Germinal center (tissue), 1 donor: ENCODE measurements around the gene PDE4A.
"Not testable (repeated sequence)": the region's sequence is repeated elsewhere in the genome, so short reads cannot be mapped to it uniquely, and the experiment has no call there.

Source experiments
- DNase-seq: peaks from one replicate; pipeline ENCODE4 v3.0.0; 2012; ENCODE audit warnings: mixed read lengths, low spot score

PDE4A gene

DNA sequence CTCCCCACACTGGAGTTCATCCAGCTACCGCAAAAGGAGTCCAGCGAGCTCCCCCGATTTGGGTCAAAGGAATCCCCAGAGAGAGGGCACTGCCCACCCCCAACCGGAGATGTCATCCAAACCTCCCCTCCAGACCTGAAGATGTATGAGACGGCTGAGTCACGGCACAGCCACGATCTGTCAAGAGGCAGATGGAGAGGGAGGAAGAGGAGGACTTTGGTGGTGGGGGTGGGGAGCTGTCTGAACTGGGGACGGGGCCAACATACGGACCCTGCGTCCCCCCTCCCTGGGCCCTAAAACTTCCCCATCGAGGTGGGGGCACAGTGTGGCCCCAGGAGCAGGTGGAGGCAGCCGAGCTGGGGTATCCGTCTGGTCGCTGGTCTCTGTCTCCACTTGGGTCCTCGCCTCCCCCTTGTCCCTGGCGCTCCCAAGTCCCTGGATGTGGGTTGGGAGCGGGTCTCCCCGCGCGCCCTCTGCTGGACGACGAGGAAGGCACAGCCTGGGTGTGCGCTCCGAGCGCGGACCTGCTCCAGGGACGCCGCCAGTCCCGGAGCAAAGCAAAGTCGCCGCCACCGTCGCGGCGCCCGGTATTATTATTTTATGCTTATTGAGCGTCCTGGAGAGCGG, 3.8 kb downstream of the PDE4A start:
- DNase-seq, result peak; percentile 79

DNA sequence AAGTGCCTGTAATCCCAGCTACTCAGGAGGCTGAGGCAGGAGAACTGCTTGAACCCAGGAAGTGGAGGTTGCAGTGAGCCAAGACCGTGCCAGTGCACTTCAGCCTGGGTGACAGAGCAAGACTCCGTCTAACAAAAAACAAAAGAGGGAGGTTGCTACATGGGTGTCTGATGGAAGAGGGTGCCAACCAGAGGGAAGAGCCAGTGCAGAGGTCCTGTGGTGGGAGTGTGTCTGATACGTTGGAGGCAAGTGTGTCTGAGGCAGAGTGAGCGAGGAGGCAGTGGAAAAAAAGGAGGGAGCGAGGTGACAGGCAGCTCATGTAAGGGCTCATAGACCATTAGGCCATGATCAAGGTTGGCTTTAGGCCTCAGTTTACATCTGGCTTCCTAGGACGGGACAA, 6.8 kb downstream of the PDE4A start:
- DNase-seq, result no peak

GRCh38 chr19:10428996-10429381, 8.7 kb downstream of the PDE4A start:
- DNase-seq, result no peak

- DNase-seq, result no peak
Observed at GRCh38 chr19:10430505-10431253, 10.3 kb downstream of the PDE4A start.

- peak; percentile 58 for DNase-seq
Observed at GRCh38 chr19:10431254-10431942, 11.1 kb downstream of the PDE4A start.

- peak; percentile 65 for DNase-seq
Observed at GRCh38 chr19:10431943-10432735, 11.8 kb downstream of the PDE4A start.

GRCh38 chr19:10432736-10433130, 12.4 kb downstream of the PDE4A start:
- DNase-seq, result no peak

GRCh38 chr19:10433131-10433536, 12.8 kb downstream of the PDE4A start:
- DNase-seq, result no peak

GRCh38 chr19:10439588-10439987, 19.2 kb downstream of the PDE4A start:
- DNase-seq, result no peak

DNA sequence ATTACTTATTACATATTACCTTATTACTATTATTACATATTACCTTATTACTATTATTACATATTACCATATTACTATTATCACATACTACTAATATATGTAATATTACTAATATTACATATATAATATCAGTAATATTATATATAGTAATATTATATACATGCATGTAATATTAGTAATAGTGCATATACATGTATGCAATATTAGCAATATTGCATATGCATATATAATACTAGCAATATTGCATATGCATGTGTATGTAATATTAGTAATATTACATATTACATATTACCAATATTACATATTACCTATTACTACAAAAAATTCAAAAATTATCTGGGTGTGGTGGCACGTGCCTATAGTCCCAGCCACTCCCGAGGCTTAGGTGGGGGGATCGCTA, 22.4 kb downstream of the PDE4A start:
- no peak for DNase-seq

DNA sequence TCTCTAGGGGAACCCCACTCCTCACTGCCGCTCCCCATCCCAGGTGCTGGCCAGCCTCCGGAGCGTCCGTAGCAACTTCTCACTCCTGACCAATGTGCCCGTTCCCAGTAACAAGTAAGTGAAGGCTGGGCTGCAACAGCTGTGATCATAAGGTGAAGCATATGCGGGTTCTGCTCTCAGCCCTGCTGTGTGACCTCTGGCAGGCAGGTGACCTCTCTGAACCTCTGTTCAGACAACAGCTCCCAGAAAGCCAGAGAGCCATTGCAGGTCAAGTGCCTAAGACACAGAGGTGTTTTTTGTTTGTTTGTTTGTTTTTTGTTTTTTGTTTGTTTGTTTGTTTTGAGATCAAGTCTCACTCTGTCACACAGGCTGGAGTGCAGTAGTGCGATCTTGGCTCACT, 28.7 kb downstream of the PDE4A start:
- no peak for DNase-seq

DNA sequence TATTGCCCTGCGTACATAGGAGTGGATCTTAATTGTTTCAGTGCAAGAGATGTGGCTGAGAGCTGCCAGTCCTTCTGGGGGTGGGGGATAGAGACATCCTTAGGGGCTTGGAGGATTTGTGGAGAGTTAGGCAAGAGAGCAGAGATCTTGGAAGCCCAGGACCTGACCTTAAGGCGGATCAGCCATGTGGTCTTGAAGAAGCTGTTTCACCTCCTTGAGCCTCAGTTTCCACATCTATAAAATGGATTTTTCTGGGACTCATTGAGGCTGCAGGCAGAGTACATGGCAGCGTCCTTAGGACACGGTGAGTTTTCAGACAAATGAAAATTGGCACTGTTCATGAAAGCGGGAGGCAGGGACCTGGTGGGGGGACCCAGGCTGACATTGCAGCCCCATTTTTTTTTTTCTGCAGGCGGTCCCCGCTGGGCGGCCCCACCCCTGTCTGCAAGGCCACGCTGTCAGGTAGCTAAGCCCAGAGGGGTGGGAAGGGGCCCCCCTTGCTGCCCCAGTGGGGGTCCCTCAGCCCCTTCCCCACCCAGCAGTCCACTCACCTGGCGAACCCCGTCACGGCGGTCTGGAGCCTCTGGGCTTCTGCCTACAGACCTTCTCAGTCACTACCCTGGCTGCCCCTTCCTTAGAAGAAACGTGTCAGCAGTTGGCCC, 30.0 kb downstream of the PDE4A start:
- DNase-seq, result no peak

DNA sequence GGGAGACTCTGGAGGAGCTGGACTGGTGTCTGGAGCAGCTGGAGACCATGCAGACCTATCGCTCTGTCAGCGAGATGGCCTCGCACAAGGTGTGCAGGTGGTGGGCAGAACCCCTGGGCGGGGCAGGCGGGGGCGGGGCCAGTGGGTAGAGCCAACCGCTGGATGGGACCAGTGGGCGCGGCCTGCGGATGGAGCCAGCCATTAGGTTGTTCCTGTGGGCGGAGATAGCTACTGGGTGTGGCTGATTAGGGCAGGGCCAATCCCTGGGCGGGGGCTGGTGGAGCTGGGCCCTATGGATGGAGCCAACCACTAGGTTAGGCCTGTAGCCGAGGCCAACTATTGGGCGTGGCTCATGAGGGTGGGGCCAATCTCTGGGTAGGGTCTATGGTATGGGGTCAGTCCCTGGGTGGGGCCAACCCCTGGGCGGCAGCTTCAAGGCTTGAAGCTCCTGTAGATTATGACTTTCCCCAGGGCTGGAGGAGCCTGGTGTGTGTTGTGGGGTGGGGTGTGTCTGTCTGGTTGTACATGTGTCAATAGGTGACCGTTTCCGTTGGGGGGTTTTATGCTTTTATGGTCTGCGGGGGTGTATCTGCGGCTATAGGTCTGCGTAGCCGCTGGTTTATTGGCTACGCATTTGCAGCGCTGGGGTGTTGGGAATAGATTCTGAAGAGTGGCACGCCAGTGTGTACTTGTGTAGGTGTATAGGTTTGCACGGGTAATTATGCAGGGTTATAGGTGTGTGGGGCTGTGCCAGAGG, 30.7 kb downstream of the PDE4A start:
- DNase-seq, result no peak

DNA sequence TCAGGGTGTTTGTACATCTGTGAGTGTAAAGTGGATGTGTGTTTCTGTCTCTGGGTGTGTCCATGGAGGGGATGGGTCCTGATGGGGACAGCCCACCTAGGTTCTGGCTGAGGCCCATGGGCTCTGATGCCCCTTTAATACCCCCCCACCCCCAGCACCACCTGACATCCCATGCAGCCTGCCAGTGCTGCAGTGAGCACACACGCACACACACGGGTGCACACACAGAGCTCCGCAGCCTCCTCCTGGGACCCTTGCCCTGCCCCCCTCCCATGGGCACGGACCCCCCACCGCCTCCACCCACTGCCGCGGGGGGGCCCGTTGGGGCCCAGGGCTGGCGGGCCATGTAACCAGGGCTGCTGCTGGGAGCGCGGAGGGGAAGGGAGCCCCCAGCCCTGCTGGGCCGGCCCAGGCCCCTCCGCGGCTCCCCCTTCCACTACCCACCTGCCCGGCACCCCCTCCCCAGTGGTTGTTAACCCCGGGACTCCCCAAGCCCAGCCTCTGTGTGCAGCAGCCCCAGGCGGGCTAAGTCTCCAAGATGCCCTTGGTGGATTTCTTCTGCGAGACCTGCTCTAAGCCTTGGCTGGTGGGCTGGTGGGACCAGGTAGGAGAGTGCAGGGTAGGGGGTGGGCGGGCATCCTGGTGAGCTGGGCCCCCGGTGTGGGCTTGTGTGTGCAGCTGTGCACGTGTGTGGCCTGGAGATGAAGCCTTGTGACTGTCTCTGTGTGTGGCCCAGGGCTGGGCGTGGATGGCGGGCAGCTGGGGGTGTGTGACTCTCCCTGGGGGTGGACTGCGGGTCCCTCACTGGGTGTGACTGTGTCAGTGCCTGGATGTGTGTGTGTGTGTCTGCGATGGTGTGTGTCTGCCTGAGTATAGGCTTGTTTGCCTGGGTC, 32.6 kb downstream of the PDE4A start:
- DNase-seq, result no peak

DNA sequence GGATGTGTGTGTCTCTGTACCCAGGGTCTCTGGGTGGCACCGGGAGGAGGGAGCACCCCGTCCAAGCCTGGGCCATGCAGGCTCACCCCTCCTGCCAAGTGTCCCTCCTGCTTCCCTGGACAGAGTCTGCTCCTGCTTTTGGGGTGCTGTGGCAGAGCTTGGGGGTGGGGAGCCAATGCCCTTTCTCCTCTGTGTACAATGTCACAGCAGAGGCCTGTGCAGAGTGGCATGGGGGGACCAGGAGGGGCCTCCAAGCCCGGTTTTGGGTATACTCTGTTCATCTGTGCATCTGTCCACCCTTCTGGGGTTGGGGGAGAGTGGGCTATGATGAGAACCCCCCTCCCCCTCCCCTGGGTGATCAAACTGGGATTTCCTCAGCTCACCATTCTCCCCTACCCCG, 33.5 kb downstream of the PDE4A start:
- no peak for DNase-seq

GRCh38 chr19:10454267-10454666, 33.9 kb downstream of the PDE4A start:
- DNase-seq, result no peak

DNA sequence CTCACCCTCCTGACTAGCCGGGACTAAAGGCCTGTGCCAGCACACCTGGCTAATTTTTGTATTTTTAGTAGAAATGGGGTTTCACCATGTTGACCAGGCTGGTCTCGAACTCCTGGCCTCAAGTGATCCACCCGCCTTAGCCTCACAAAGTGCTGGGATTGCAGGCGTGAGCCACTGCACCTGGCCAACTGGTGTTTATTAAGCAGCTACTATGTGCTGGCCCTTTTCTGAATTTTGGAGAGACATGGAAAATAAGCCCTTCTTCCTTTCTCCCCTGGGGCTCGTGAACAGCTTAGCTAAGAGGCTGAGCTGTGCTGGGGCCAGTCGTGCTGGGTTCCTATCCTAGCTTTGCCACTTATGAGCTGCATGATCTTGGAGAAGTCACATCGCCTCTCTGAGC, 38.4 kb downstream of the PDE4A start:
- not testable (repeated sequence) for DNase-seq

GRCh38 chr19:10460714-10461046, 40.3 kb downstream of the PDE4A start:
- DNase-seq, result no peak

DNA sequence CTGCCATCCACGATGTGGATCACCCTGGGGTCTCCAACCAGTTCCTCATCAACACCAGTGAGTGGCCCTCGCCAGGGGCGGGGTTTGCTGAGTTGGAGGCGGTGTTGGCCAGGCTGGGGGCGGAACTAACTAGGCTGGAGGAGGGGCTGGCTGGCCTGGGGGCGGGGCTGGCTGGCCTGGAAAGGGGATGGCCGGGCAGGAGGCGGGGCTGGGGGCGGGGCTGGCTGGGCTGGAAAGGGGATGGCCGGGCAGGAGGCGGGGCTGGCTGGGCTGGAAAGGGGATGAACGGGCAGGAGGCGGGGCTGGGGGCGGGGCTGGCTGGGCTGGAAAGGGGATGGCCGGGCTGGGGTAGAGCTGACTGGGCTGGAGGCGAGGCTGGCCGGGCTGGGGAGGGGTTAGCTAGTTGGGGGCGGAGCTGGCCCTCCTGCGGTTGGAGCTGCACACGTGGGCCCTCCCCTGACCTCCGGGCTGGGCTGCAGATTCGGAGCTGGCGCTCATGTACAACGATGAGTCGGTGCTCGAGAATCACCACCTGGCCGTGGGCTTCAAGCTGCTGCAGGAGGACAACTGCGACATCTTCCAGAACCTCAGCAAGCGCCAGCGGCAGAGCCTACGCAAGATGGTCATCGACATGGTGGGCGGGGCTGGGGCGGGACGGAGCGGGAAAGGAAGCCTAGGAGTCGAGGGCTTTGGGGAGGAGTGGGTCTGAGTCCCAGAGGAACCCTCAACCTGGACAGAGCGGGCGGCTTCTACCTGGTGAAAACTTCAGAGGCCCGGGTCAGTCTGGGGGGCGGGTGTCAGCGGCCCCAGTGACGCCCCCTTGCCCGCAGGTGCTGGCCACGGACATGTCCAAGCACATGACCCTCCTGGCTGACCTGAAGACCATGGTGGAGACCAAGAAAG, 41.0 kb downstream of the PDE4A start:
- DNase-seq, result peak; percentile 98
